Gastrocnemius medialis (tissue), 4 donors: ENCODE data around the gene SPC25.
"Not testable (repeated sequence)": the region's sequence is repeated elsewhere in the genome, so short reads cannot be mapped to it uniquely, and the experiment has no call there.

ENCODE experiments used
- POLR2A ChIP-seq, 2 donors: fragments of 450-650 bp; IDR thresholded peaks; one replicate each; pipeline ENCODE4 v1.6.1; 2017; ENCODE audit warnings: antibody characterized with exemption in 2 of 2, mild to moderate bottlenecking in 2 of 2, moderate library complexity in 2 of 2
- TF ChIP-seq, protein P1 (sequence below), 5 experiments: fragments of 450-650 bp in 3 of 5; fragments of 200-600 bp in 2 of 5; sonication (generic) in 2 of 5; IDR thresholded peaks in 4 of 5; conservative IDR thresholded peaks in 1 of 5; 1 replicate in 4 of 5; 2 replicates in 1 of 5; pipeline ENCODE4 v1.5.1; 2016 to 2019; ENCODE audit warnings: antibody characterized with exemption in 5 of 5, mild to moderate bottlenecking in 3 of 5, moderate library complexity in 3 of 5

DNA sequence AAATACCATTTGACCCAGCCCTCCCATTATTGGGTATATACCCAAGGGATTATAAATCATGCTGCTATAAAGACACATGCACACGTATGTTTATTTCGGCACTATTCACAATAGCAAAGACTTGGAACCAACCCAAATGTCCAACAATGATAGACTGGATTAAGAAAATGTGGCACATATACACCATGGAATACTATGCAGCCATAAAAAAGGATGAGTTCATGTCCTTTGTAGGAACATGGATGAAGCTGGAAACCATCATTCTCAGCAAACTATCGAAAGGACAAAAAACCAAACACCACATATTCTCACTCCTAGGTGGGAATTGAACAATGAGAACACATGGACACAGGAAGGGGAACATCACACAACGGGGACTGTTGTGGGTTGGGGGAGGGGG lies 19.4 kb downstream of the SPC25 start:
- TF ChIP-seq, protein P1, sequence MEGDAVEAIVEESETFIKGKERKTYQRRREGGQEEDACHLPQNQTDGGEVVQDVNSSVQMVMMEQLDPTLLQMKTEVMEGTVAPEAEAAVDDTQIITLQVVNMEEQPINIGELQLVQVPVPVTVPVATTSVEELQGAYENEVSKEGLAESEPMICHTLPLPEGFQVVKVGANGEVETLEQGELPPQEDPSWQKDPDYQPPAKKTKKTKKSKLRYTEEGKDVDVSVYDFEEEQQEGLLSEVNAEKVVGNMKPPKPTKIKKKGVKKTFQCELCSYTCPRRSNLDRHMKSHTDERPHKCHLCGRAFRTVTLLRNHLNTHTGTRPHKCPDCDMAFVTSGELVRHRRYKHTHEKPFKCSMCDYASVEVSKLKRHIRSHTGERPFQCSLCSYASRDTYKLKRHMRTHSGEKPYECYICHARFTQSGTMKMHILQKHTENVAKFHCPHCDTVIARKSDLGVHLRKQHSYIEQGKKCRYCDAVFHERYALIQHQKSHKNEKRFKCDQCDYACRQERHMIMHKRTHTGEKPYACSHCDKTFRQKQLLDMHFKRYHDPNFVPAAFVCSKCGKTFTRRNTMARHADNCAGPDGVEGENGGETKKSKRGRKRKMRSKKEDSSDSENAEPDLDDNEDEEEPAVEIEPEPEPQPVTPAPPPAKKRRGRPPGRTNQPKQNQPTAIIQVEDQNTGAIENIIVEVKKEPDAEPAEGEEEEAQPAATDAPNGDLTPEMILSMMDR (IDR thresholded peaks at IDR 0.05 in 4 of 5, conservative IDR thresholded peaks at IDR 0.05 in 1 of 5), result not testable (repeated sequence)
- TF ChIP-seq POLR2A (IDR thresholded peaks at IDR 0.05), result not testable (repeated sequence)
